ENCODE measurements around the gene MCTP1.

The MCTP1 gene

GRCh38 chr5:94793113-94793815, 491.6 kb downstream of the MCTP1 start:
- Histone ChIP-seq H3K27me3 (ENCODE audit: control insufficient read depth, low read length) (no peaks in the 10 kb centered on the region), H3K9me2 (replicated peaks; ENCODE audit: control insufficient read depth, low read length) (no peaks in the 10 kb centered on the region), H3K9me3 (ENCODE audit: control insufficient read depth, insufficient read depth, low read length) (no peaks in the 10 kb centered on the region), H3K79me2 (ENCODE audit: control insufficient read depth, low read length) (no peaks in the 10 kb centered on the region), H3K27ac (ENCODE audit: low read depth, low read length) (peak overlapping the region; percentile 52), H3K36me3 (ENCODE audit: control insufficient read depth, low read length) (no peaks in the 10 kb centered on the region), H3K4me2 (ENCODE audit: low read length) (peak overlapping the region; percentile 54), H3K4me1 (ENCODE audit: control insufficient read depth, low read length) (peaks cover 25% of the 10 kb centered on the region), H3K4me3 (ENCODE audit: low read length) (peak overlapping the region; percentile 33), H3F3A (ENCODE audit: control insufficient read depth, insufficient read depth) (no peaks in the 10 kb centered on the region), H4K20me1 (ENCODE audit: control insufficient read depth, insufficient read depth, low read depth, low read length) (no peaks in the 10 kb centered on the region)
- no peak for TF ChIP-seq CTCF (IDR thresholded peaks at IDR 0.05; ENCODE audit: low read depth, low read length, poor library complexity, severe bottlenecking)
- no peak for TF ChIP-seq EZH2phosphoT487 (IDR thresholded peaks at IDR 0.05; ENCODE audit: borderline replicate concordance, low read length)

- H3K27me3 ChIP-seq (ENCODE audit: control insufficient read depth, low read length), result no peaks in the 10 kb centered on the region
- no peak for TF ChIP-seq EZH2phosphoT487 (IDR thresholded peaks at IDR 0.05; ENCODE audit: borderline replicate concordance, low read length)
- no peak for TF ChIP-seq CTCF (IDR thresholded peaks at IDR 0.05; ENCODE audit: low read depth, low read length, poor library complexity, severe bottlenecking)
- H3K4me2 ChIP-seq (ENCODE audit: low read length), result no peak overlapping the region
- H3K9me2 ChIP-seq (replicated peaks; ENCODE audit: control insufficient read depth, low read length), result no peaks in the 10 kb centered on the region
- no peak overlapping the region for H3K4me3 ChIP-seq (ENCODE audit: low read length)
- no peaks in the 10 kb centered on the region for H3K79me2 ChIP-seq (ENCODE audit: control insufficient read depth, low read length)
- H3F3A ChIP-seq (ENCODE audit: control insufficient read depth, insufficient read depth), result no peaks in the 10 kb centered on the region
- peaks cover 25% of the 10 kb centered on the region for H3K4me1 ChIP-seq (ENCODE audit: control insufficient read depth, low read length)
- H4K20me1 ChIP-seq (ENCODE audit: control insufficient read depth, insufficient read depth, low read depth, low read length), result no peaks in the 10 kb centered on the region
- H3K27ac ChIP-seq (ENCODE audit: low read depth, low read length), result no peak overlapping the region
- H3K9me3 ChIP-seq (ENCODE audit: control insufficient read depth, insufficient read depth, low read length), result no peaks in the 10 kb centered on the region
- H3K36me3 ChIP-seq (ENCODE audit: control insufficient read depth, low read length), result no peaks in the 10 kb centered on the region
Measured at GRCh38 chr5:94791829-94792228, 493.1 kb downstream of the MCTP1 start.

GRCh38 chr5:94788527-94788926, 496.4 kb downstream of the MCTP1 start:
- Histone ChIP-seq H3K27me3 (ENCODE audit: control insufficient read depth, low read length) (0 out of 2 replicates have a peak, but pooled peaks cover 4% of the 10 kb centered on the region), H3K4me3 (ENCODE audit: low read length) (no peak overlapping the region), H3K9me2 (replicated peaks; ENCODE audit: control insufficient read depth, low read length) (no peaks in the 10 kb centered on the region), H3K4me1 (ENCODE audit: control insufficient read depth, low read length) (peaks cover 17% of the 10 kb centered on the region), H3F3A (ENCODE audit: control insufficient read depth, insufficient read depth) (no peaks in the 10 kb centered on the region), H3K9me3 (ENCODE audit: control insufficient read depth, insufficient read depth, low read length) (no peaks in the 10 kb centered on the region), H4K20me1 (ENCODE audit: control insufficient read depth, insufficient read depth, low read depth, low read length) (no peaks in the 10 kb centered on the region), H3K27ac (ENCODE audit: low read depth, low read length) (no peak overlapping the region), H3K36me3 (ENCODE audit: control insufficient read depth, low read length) (no peaks in the 10 kb centered on the region), H3K4me2 (ENCODE audit: low read length) (no peak overlapping the region), H3K79me2 (ENCODE audit: control insufficient read depth, low read length) (no peaks in the 10 kb centered on the region)
- TF ChIP-seq EZH2phosphoT487 (IDR thresholded peaks at IDR 0.05; ENCODE audit: borderline replicate concordance, low read length), result no peak
- no peak for TF ChIP-seq CTCF (IDR thresholded peaks at IDR 0.05; ENCODE audit: low read depth, low read length, poor library complexity, severe bottlenecking)
